HTR-8/SVneo (cell line): ENCODE data around the gene NPIPA5.
"Not testable (repeated sequence)": the region's sequence is repeated elsewhere in the genome, so short reads cannot be mapped to it uniquely, and the experiment has no call there.

ENCODE experiments used
- DNase-seq: peaks from one replicate; pipeline ENCODE4 v3.0.0; 2011; ENCODE audit warnings: low spot score, mixed read lengths; ENCODE audit not compliant: insufficient read length
- FAIRE-seq: peaks from 2 replicates; lab custom pipeline; 2011; peaks lifted over from hg19 to GRCh38; lab: Jason Lieb, UNC

Gene NPIPA5

DNA sequence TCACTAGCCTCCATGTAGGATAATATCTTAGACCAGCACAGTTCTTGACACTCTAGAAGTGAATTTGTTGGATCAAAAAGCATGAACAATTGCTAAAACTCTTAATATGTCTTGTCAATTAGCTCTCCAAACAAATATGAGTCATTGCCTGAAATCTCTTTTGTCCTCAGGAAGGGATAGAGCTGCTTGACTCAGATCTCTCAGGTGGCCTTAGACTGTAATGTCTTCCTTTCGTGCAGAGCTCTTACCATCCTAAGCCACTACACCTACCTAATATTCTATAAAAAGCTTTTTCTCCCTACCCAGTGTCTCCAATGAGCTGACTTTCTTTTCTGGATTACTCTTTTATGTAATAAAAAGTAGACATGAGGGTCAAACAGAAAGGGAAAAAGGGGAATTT lies 63.5 kb downstream of the NPIPA5 start:
- not testable (repeated sequence) for FAIRE-seq, DNase-seq
